ENCODE results near the gene C1orf21. TPM values are rescaled to one million over a fixed set of nuclear protein-coding genes. Genes with fewer than 3 reads are reported as not detected.

C1orf21 gene
- total RNA-seq, 2 experiments from 2014 or later: 7.7 to 8.8 TPM

DNA sequence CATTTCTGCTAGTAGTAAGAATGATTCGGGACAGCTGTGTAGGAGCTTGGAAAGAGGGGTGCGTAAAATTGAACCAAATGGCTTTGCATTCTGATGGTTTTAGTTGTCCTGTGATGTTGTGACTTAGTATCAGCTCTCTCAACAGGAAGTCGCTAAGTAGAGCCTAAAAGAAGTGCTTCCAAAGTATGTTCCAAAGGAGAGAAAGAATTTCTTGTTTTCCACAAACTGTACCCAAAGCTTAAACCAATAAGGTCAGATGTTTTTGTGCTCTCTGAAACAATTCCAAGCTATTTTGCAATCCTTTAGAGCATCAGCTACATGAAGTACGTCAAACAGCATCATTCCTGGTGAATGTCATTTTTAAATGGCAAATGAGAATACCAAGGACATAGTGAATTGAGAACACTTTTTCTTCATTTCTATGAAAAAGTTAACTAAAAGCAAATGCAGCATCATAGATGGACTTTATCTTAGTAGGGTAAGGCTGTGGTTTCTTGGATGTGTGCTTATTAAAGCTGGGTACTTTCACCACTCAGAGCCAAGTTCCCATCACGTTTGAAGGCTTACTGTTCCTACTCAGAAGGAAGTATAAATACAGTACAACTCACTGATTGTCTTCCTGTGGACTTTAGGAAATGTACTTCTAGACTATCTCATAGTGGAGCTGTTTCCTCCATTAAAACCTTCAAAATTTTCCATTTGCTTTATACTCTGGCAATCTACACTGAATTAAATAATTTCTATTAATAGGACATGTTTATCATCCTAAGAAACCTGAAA, 148.6 kb downstream of the C1orf21 start:
- H3K27me3 Mint-ChIP-seq: peaks cover 14% of the 10 kb centered on the region
- peaks cover 2% of the 10 kb centered on the region for H3K9me3 Mint-ChIP-seq
- no peak for DNase-seq
- no peaks in the 10 kb centered on the region for H3K4me1 Mint-ChIP-seq
- ChIA-PET CTCF (no interaction called here), POLR2A (no interaction called here)
- no peaks in the 10 kb centered on the region for H3K36me3 Mint-ChIP-seq (ENCODE audit: low read depth)
- H3K4me3 Mint-ChIP-seq: no peak overlapping the region
- no peak overlapping the region for H3K27ac Mint-ChIP-seq

DNA sequence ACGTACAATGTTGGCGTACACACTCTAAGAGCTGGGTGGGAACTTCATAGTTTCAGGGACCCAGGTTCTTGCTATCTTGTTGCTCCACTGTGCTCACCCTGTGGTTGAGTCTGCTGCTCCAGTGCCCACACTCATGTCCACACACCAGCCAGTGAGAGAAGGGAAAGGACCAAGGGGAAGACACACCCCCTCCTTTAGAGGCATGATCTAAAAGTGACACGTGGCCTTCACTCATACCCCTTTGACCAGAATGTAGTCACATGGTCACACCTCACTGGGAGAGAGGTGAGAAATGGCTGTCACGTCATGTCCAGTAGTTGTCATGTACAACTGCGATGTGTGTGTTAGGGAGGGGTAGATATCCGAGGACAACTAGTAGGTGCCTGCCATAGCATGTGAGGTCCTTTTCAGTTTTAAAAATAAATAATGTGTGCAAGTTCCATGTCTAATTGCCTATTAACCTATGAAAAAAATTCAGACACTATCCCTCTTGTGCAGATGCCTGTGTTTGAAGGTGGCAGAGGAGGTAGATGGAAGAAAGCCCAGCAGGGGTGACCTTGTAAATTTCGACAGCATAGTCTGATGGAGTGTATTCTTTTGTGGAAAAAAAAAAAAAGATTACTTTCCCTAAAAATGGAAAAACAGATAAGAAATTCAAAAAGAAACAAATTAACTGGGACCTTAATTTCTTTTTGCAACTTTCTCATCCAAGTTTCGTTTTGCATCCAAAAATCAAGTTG, 149.6 kb downstream of the C1orf21 start:
- Mint-ChIP-seq H3K4me3 (no peak overlapping the region), H3K27me3 (peaks cover 11% of the 10 kb centered on the region), H3K4me1 (no peaks in the 10 kb centered on the region), H3K9me3 (peaks cover 2% of the 10 kb centered on the region), H3K27ac (no peak overlapping the region), H3K36me3 (ENCODE audit: low read depth) (no peaks in the 10 kb centered on the region)
- DNase-seq: no peak
- ChIA-PET POLR2A (no interaction called here), CTCF (no interaction called here)

DNA sequence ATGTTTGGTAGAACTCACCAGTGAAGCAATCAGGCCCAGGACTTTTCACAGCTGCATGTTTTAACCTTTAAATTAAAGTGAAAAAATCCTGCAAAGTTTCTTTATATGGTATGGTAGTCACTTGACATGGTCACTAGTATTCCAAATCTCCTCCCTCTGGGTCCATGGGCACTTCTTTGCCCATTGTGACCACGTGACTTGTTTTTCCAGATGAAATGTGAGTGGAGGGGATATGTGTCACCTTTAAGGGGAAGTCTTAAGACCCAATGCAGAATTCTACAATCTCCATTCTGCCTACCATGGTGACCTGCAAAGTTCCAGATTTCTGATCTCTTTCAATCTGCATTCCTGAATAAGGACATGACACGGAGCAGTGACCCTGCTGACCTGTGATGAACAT, 152.8 kb downstream of the C1orf21 start:
- no peak for DNase-seq
- ChIA-PET POLR2A (no interaction called here), CTCF (no interaction called here)
- Mint-ChIP-seq H3K27me3 (peaks cover 3% of the 10 kb centered on the region), H3K9me3 (peaks cover 2% of the 10 kb centered on the region), H3K4me3 (no peak overlapping the region), H3K36me3 (ENCODE audit: low read depth) (no peaks in the 10 kb centered on the region), H3K27ac (no peak overlapping the region), H3K4me1 (no peaks in the 10 kb centered on the region)

DNA sequence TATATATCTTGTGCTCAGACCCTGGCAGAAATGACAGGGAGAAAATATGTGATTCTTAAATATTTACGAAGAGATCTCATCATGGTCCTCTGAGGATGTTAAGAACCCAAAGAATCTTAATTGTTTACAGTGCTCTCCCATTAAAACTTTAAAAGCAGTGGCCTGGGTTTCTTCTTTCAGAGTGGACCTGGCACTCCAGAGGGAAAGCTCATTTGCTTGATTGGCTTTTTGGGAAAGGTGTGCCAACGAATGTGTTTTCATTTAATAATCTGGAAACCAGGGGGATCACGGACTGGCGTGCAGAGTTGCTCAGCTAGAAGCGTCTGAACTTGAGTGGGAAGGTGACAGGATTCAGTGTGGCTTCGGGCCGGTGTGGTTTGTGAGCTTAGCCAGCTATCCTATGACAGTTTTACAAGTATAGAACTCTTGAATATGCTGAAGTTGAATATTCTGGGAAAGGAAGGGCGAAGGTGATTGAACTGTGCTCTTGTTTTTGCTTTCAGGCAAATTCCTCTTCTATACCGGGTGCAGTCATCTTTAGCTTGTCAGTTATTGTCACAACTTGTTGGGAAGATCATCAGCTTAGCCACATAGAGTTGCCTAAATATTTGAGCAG, 154.8 kb downstream of the C1orf21 start:
- DNase-seq: no peak
- no peaks in the 10 kb centered on the region for H3K36me3 Mint-ChIP-seq (ENCODE audit: low read depth)
- H3K4me1 Mint-ChIP-seq: no peaks in the 10 kb centered on the region
- ChIA-PET CTCF (interaction anchor here (1.0 kb wide), 1 partner anchor 122 kb away, joined by 4 read pairs; no protein-coding TSS in a partner anchor), POLR2A (no interaction called here)
- no peak overlapping the region for H3K4me3 Mint-ChIP-seq
- H3K9me3 Mint-ChIP-seq: peaks cover 2% of the 10 kb centered on the region
- peaks cover 3% of the 10 kb centered on the region for H3K27me3 Mint-ChIP-seq
- H3K27ac Mint-ChIP-seq: no peak overlapping the region

DNA sequence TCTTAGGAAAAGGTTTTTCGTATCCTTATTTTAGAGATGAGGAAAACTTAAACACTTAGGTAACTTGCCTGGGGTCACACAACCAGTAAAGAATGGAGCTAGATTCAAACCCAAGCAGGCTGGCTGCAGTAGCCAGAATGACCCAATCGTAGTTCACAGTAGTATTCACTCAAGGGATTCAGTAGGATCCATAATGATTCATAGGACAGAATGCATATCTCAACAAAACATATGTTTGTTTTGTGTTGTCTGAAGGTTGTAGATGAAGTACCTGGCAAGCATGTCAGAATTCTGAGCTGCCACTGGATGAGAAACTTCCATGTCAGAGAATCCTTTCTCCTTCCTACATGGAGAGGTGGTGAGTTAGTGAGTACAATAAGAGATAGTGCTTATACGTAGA, 155.5 kb downstream of the C1orf21 start:
- no peak overlapping the region for H3K4me3 Mint-ChIP-seq
- H3K27me3 Mint-ChIP-seq: peaks cover 2% of the 10 kb centered on the region
- ChIA-PET POLR2A (no interaction called here), CTCF (interaction anchor here (1.0 kb wide), 1 partner anchor 122 kb away, joined by 4 read pairs; no protein-coding TSS in a partner anchor)
- no peaks in the 10 kb centered on the region for H3K36me3 Mint-ChIP-seq (ENCODE audit: low read depth)
- H3K9me3 Mint-ChIP-seq: no peaks in the 10 kb centered on the region
- no peak for DNase-seq
- no peak overlapping the region for H3K27ac Mint-ChIP-seq
- H3K4me1 Mint-ChIP-seq: no peaks in the 10 kb centered on the region

DNA sequence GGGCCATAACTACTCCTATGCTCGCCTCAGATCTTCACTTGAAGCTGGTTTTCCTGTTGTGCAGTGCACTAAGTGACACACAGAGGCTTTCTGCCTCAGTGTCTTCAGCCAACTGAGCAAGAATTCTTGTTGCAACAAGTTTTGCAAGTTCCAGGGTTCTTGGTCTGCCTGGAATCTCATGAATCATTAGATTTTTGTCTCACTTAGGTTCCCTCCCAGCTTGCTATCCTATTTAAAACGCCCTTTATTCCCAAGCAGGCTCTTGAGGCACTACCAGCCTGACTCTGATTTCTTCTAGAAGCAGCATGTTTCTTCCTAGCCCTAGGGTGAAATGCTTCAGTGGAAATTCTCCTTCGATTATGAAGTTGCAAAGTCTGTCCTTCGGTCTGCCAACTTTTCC, 158.8 kb downstream of the C1orf21 start:
- no peak overlapping the region for H3K27ac Mint-ChIP-seq
- no peaks in the 10 kb centered on the region for H3K9me3 Mint-ChIP-seq
- no peaks in the 10 kb centered on the region for H3K36me3 Mint-ChIP-seq (ENCODE audit: low read depth)
- DNase-seq: no peak
- peaks cover 3% of the 10 kb centered on the region for H3K27me3 Mint-ChIP-seq
- no peaks in the 10 kb centered on the region for H3K4me1 Mint-ChIP-seq
- POLR2A ChIA-PET: no interaction called here
- CTCF ChIA-PET: no interaction called here
- H3K4me3 Mint-ChIP-seq: no peak overlapping the region

DNA sequence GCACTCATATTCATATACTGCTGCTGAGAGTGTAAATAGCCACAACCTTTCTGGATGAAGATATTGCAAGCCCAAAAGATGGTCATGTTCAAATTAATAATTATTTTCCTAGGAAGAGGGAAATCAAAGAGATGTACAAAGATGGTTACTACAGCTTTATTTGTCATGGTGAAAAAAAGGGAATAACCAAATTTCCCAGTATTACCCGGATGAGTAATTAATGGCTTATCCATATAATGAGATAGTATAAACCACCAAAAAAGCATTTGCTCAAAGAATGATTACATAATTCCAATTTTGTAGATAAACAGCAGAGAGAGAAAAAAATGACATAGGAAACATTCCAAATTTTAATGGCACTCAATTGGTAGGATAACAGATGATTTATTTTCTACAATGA, 165.6 kb downstream of the C1orf21 start:
- ChIA-PET POLR2A (no interaction called here), CTCF (no interaction called here)
- no peak for DNase-seq
- H3K27ac Mint-ChIP-seq: no peak overlapping the region
- H3K4me1 Mint-ChIP-seq: no peaks in the 10 kb centered on the region
- H3K9me3 Mint-ChIP-seq: no peaks in the 10 kb centered on the region
- H3K36me3 Mint-ChIP-seq (ENCODE audit: low read depth): no peaks in the 10 kb centered on the region
- H3K4me3 Mint-ChIP-seq: no peak overlapping the region
- H3K27me3 Mint-ChIP-seq: peaks cover 17% of the 10 kb centered on the region

DNA sequence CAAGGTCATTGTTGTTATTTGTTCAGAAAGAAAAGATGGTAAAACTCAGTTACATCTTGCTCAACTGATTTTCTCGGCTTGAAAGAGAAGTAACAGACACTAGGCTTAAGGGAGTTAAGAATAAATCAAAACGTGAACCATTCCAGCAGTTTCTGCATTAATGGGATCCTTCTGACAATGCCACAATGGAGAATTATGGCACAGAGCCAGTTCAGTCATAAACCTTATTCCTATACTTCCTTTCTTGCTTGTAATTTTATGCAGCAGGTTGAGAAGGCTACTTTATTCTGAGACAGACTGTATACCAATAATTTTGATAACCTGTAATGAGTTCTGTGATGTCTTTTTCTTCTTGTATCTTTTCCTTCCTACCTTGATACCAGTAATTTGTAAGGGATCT, 167.0 kb downstream of the C1orf21 start:
- ChIA-PET CTCF (no interaction called here), POLR2A (no interaction called here)
- Mint-ChIP-seq H3K27ac (no peak overlapping the region), H3K4me3 (no peak overlapping the region), H3K4me1 (no peaks in the 10 kb centered on the region), H3K9me3 (no peaks in the 10 kb centered on the region), H3K36me3 (ENCODE audit: low read depth) (no peaks in the 10 kb centered on the region), H3K27me3 (peaks cover 17% of the 10 kb centered on the region)
- DNase-seq: no peak

DNA sequence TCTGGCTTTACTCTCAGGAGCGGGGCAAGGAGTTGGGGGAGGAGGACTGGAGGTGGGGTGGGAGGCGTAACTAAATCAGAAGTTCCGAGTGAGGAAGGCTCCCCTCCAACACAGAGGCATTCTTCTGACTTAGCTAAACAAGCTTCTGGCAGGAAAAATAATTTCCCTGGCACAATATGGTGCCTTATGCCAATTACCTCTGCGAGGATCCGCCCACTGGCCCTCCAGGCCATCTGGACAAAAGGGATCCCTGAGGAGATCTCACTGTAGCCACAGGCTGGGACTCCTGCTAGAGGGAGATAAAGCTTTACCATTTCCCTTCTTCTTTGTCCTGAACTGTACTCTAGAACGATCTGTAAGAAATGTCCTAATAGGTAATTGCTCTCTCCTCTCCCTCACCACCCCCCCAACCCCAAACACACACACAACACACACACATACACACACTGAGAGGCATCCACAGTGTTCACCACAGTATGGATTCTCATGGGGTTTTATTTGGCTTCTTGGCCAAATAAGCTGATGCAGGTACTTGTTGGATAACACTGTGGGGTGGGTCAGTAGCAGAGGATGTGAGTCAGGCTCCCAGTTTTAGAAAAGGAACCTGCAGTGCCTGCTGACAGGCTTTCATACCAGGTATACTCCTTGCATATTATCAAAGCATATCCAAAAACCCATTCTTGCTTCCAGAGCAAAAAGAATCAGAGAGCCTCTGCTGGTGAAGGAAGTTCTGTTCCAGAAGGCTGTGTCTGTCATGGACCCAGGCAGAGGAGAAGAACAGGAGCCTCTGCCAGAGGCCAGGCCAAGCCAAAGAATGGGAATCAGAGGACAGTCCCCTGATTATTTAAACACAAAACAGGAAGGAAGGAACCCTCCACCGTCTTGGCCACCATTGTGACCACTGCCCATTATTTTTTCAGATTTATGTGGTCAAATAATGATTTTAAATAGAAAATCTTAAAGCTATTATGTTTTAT, 169.1 kb downstream of the C1orf21 start:
- Mint-ChIP-seq H3K9me3 (no peaks in the 10 kb centered on the region), H3K27ac (no peak overlapping the region), H3K4me1 (no peaks in the 10 kb centered on the region), H3K36me3 (ENCODE audit: low read depth) (no peaks in the 10 kb centered on the region), H3K4me3 (no peak overlapping the region), H3K27me3 (peaks cover 17% of the 10 kb centered on the region)
- DNase-seq: no peak
- ChIA-PET CTCF (no interaction called here), POLR2A (no interaction called here)

DNA sequence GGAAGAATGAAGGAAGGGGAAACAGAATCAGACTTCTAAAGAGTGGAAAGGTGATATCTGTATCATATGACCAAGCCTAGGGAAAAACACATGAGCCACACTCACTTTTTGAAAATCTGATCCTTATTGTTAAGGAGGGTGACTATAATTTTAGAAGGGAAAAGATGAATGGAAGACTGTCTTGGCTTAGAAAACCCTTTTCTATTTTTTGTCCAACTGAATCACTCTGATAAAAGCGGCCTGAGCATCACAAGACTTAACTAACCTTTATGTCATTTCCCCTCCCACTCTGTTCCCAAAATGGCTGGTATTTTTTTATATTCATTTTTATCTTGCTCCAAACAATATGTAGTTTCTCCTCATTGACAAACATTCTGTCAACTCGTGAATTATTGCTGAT, 169.8 kb downstream of the C1orf21 start:
- no peaks in the 10 kb centered on the region for H3K36me3 Mint-ChIP-seq (ENCODE audit: low read depth)
- no peaks in the 10 kb centered on the region for H3K9me3 Mint-ChIP-seq
- no peak for DNase-seq
- no peaks in the 10 kb centered on the region for H3K4me1 Mint-ChIP-seq
- peaks cover 17% of the 10 kb centered on the region for H3K27me3 Mint-ChIP-seq
- no peak overlapping the region for H3K27ac Mint-ChIP-seq
- ChIA-PET CTCF (no interaction called here), POLR2A (no interaction called here)
- no peak overlapping the region for H3K4me3 Mint-ChIP-seq

DNA sequence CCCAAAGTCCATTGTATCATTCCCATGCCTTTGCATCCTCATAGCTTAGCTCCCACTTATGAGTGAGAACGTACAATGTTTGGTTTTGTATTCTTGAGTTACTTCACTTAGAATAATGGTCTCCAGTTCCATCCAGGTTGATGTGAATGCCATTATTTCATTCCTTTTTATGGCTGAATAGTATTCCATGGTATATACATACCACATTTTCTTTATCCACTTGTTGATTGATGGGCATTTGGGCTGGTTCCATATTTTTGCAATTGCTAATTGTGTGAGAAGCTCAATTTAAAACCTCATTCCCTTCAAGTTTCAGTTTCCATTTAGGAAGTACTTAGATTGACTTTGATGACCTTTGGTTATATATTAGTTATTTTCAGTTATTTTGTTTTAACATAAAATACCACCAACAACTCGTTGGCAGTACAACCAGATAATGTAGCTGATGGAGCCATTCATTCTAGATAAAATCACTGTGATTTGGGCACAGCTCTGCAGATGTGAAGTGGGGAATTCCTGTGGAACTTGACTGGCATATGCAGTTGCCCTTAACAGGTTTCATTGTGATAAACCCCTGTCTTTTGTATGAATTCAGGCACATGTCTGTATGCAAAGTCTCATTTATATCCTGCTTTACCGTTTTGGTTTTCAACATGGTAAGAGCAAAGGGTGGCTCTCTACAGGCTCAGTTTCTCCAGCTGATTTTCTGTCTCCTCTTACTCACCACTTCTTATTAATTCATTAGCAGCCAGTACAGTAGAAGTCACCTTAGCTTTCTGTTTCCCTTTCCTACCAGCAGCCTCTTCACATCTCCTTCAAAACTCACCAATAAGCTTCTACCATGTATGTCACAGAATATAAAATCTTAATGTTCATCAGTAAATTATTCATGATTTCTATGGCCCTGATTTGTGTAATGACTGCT, 170.9 kb downstream of the C1orf21 start:
- DNase-seq: no peak
- Mint-ChIP-seq H3K27me3 (peaks cover 15% of the 10 kb centered on the region), H3K4me3 (no peak overlapping the region), H3K9me3 (no peaks in the 10 kb centered on the region), H3K4me1 (no peaks in the 10 kb centered on the region), H3K27ac (no peak overlapping the region), H3K36me3 (ENCODE audit: low read depth) (no peaks in the 10 kb centered on the region)
- ChIA-PET POLR2A (no interaction called here), CTCF (no interaction called here)

DNA sequence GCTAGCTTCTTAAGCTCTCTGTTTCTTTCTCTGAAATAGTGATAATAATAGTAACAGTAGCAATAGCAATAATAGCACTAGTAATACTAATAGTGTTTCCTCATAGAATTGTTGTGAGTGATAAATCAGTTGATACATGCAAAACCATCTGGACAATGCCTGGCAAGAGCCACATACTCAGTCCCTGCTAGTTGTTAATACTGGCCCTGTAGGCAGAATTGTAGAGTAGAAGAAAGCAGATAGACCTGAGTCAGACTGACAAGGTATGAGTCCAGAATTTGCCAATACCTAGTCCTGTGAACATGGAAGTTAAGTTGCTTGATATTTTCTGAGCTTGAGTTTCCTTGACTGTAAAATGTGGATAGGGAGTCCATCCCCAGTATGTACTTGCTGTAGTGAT, 171.9 kb downstream of the C1orf21 start:
- H3K36me3 Mint-ChIP-seq (ENCODE audit: low read depth): no peaks in the 10 kb centered on the region
- H3K27me3 Mint-ChIP-seq: peaks cover 12% of the 10 kb centered on the region
- H3K4me3 Mint-ChIP-seq: no peak overlapping the region
- H3K27ac Mint-ChIP-seq: no peak overlapping the region
- DNase-seq: no peak
- ChIA-PET POLR2A (no interaction called here), CTCF (no interaction called here)
- no peaks in the 10 kb centered on the region for H3K4me1 Mint-ChIP-seq
- H3K9me3 Mint-ChIP-seq: no peaks in the 10 kb centered on the region

Data from activated CD4-positive, alpha-beta memory T cell treated with anti-CD3 and anti-CD28 coated beads, Interleukin-2, amount 10 ng/mL, durations not matched to agents 7 days and 5 days (primary cell).